ENCODE measurements around the gene MRPL53. TPM values are rescaled to one million over a fixed set of nuclear protein-coding genes. Genes with fewer than 3 reads are reported as not detected.

Gene MRPL53
- total RNA-seq, 1 experiment from 2014 or later: 86.9 TPM

DNA sequence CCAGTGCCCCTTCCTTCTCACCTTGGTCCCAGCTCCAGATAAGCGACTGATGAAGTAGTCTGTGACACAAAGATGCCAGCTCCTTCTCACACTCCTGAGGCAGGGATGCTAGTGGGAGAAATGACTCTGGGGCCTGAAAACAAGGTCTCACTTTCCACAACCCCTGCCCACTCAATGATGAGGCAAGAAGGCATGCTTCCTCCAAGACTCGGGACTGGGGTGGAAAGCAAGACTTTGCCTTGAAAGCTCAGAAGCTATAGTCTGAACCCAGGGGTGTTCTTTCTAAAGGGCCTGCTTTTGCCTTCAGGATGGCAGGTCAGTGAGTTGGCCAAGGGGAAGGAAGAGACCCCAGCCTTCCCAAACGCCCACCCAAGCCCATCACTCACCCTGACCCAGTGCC, 9.0 kb upstream of the MRPL53 start:
- Histone ChIP-seq H3K36me3 (ENCODE audit: low read depth, low read length) (peaks cover 5% of the 10 kb centered on the region; the same call in 1 of the 2 replicates), H3K9ac (ENCODE audit: low read length) (peak overlapping the region; percentile 84), H3K9me2 (replicated peaks; ENCODE audit: low read length) (no peaks in the 10 kb centered on the region), H3K27ac (ENCODE audit: low read length) (no peak overlapping the region), H3F3A (ENCODE audit: low read length, unreplicated experiment) (no peaks in the 10 kb centered on the region), H3K27me3 (ENCODE audit: low read length) (no peaks in the 10 kb centered on the region), H3K4me2 (ENCODE audit: low read length) (peak overlapping the region; percentile 91), H3K4me1 (ENCODE audit: insufficient read depth, low read length) (peaks cover 20% of the 10 kb centered on the region), H3K9me3 (ENCODE audit: low read length) (no peaks in the 10 kb centered on the region), H4K20me1 (ENCODE audit: low read length) (no peaks in the 10 kb centered on the region), H3K4me3 (ENCODE audit: low read length) (peak overlapping the region; percentile 84), H2AFZ (ENCODE audit: low read length) (no peak overlapping the region; the same call in 1 of the 2 replicates), H3K79me2 (ENCODE audit: low read length) (peaks cover 50% of the 10 kb centered on the region)
- no peak for ATAC-seq
- DNase-seq: no peak
- TF ChIP-seq EZH2phosphoT487 (IDR thresholded peaks at IDR 0.05; ENCODE audit: borderline replicate concordance, low read length) (no peak), EZH2 (IDR thresholded peaks at IDR 0.05; ENCODE audit: low read length, unreplicated experiment) (no peak)
- TF ChIP-seq, protein P1, sequence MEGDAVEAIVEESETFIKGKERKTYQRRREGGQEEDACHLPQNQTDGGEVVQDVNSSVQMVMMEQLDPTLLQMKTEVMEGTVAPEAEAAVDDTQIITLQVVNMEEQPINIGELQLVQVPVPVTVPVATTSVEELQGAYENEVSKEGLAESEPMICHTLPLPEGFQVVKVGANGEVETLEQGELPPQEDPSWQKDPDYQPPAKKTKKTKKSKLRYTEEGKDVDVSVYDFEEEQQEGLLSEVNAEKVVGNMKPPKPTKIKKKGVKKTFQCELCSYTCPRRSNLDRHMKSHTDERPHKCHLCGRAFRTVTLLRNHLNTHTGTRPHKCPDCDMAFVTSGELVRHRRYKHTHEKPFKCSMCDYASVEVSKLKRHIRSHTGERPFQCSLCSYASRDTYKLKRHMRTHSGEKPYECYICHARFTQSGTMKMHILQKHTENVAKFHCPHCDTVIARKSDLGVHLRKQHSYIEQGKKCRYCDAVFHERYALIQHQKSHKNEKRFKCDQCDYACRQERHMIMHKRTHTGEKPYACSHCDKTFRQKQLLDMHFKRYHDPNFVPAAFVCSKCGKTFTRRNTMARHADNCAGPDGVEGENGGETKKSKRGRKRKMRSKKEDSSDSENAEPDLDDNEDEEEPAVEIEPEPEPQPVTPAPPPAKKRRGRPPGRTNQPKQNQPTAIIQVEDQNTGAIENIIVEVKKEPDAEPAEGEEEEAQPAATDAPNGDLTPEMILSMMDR (conservative IDR thresholded peaks at IDR 0.05; ENCODE audit: low read depth, low read length): no peak
- no TSS peak for BruUV-seq (replicated peaks)
- intact Hi-C loops (cut with micrococcal nuclease): no loop called here
- ChIA-PET CTCF (no interaction called here), POLR2A (ENCODE audit: unreplicated experiment) (interaction anchor here (0.6 kb wide), 1 partner anchor 25 kb away, joined by 6 read pairs; no protein-coding TSS in a partner anchor)

DNA sequence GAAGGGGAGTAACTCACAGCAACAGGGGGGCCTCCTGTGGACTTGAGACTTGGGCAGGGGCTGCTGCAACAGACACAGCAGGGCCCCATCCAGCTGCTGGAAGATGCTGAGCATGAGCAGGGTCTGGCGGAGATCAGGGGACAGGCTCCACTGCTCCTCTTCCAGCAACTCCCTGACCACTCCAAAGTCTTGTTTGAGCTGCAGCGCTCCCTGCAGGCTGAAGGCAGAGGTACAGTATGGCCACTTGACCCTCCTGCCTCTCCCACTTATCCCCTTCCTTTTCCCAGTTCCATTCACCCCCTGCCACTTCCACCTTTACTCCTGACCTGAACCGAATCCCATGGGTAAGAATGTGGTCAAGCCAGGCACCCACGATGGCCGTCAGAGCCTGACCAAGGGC, 2.4 kb upstream of the MRPL53 start:
- Histone ChIP-seq H3K4me3 (ENCODE audit: low read length) (no peak overlapping the region), H3F3A (ENCODE audit: low read length, unreplicated experiment) (peaks cover 10% of the 10 kb centered on the region), H3K4me1 (ENCODE audit: insufficient read depth, low read length) (peaks cover 14% of the 10 kb centered on the region), H4K20me1 (ENCODE audit: low read length) (no peaks in the 10 kb centered on the region), H3K36me3 (ENCODE audit: low read depth, low read length) (peaks cover 13% of the 10 kb centered on the region), H3K79me2 (ENCODE audit: low read length) (peaks cover 17% of the 10 kb centered on the region), H3K27me3 (ENCODE audit: low read length) (no peaks in the 10 kb centered on the region), H3K9me2 (replicated peaks; ENCODE audit: low read length) (no peaks in the 10 kb centered on the region), H3K27ac (ENCODE audit: low read length) (no peak overlapping the region), H3K9me3 (ENCODE audit: low read length) (no peaks in the 10 kb centered on the region), H3K4me2 (ENCODE audit: low read length) (no peak overlapping the region), H2AFZ (ENCODE audit: low read length) (no peak overlapping the region), H3K9ac (ENCODE audit: low read length) (no peak overlapping the region)
- intact Hi-C loops (cut with micrococcal nuclease): no loop called here
- CTCF ChIA-PET: no interaction called here
- no peak for TF ChIP-seq EZH2 (IDR thresholded peaks at IDR 0.05; ENCODE audit: low read length, unreplicated experiment)
- TF ChIP-seq, protein P1 (conservative IDR thresholded peaks at IDR 0.05; ENCODE audit: low read depth, low read length): peak; percentile 51
- BruUV-seq (replicated peaks): no TSS peak
- DNase-seq (no peak), ATAC-seq (no peak)
- POLR2A ChIA-PET (ENCODE audit: unreplicated experiment): no interaction called here

DNA sequence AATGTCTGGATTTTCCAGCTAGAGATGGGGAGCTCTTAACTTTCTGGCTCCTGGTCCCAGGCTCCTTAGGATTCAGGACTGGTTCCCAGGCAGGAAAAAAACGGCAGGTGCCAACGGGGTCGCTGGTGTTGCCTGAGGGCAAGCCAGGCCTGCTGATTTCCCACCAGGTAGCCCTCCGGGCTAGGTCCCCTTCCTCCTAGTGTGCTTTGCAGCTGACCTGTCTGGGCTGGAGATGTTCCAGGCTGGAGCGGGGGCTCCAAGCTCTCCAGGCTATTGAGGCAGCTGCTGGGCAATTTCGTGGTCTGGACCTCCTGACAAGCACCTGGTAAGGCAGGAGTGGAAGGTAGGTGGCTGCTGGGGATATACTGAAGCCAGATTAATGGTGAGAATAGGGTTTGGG, 2.0 kb upstream of the MRPL53 start:
- POLR2A ChIA-PET (ENCODE audit: unreplicated experiment): interaction anchor here (0.6 kb wide), 1 partner anchor 34 kb away, joined by 19 read pairs; no protein-coding TSS in a partner anchor
- Histone ChIP-seq H2AFZ (ENCODE audit: low read length) (no peak overlapping the region), H3K27ac (ENCODE audit: low read length) (no peak overlapping the region), H3F3A (ENCODE audit: low read length, unreplicated experiment) (peaks cover 10% of the 10 kb centered on the region), H3K4me2 (ENCODE audit: low read length) (no peak overlapping the region), H3K36me3 (ENCODE audit: low read depth, low read length) (peaks cover 13% of the 10 kb centered on the region), H3K27me3 (ENCODE audit: low read length) (no peaks in the 10 kb centered on the region), H3K9me3 (ENCODE audit: low read length) (no peaks in the 10 kb centered on the region), H3K4me1 (ENCODE audit: insufficient read depth, low read length) (peaks cover 14% of the 10 kb centered on the region), H3K9me2 (replicated peaks; ENCODE audit: low read length) (no peaks in the 10 kb centered on the region), H3K4me3 (ENCODE audit: low read length) (no peak overlapping the region), H4K20me1 (ENCODE audit: low read length) (no peaks in the 10 kb centered on the region), H3K9ac (ENCODE audit: low read length) (no peak overlapping the region), H3K79me2 (ENCODE audit: low read length) (peaks cover 13% of the 10 kb centered on the region)
- no peak for TF ChIP-seq EZH2phosphoT487 (IDR thresholded peaks at IDR 0.05; ENCODE audit: borderline replicate concordance, low read length)
- no peak for TF ChIP-seq EZH2 (IDR thresholded peaks at IDR 0.05; ENCODE audit: low read length, unreplicated experiment)
- TF ChIP-seq, protein P1 (conservative IDR thresholded peaks at IDR 0.05; ENCODE audit: low read depth, low read length): no peak
- CTCF ChIA-PET: interaction anchor here (0.7 kb wide), 1 partner anchor 40 kb away, joined by 7 read pairs; no protein-coding TSS in a partner anchor
- no peak for ATAC-seq
- intact Hi-C loops (cut with micrococcal nuclease): no loop called here
- no peak for DNase-seq
- no TSS peak for BruUV-seq (replicated peaks)

Measured in PC-3 (cell line).